ENCODE results near the gene PTGR3.

GRCh38 chr18:75167759-75168618 is 41.0 kb downstream of the PTGR3 start:
- no peak for TF ChIP-seq POLR2A (IDR thresholded peaks at IDR 0.05)
- TF ChIP-seq, protein P1, sequence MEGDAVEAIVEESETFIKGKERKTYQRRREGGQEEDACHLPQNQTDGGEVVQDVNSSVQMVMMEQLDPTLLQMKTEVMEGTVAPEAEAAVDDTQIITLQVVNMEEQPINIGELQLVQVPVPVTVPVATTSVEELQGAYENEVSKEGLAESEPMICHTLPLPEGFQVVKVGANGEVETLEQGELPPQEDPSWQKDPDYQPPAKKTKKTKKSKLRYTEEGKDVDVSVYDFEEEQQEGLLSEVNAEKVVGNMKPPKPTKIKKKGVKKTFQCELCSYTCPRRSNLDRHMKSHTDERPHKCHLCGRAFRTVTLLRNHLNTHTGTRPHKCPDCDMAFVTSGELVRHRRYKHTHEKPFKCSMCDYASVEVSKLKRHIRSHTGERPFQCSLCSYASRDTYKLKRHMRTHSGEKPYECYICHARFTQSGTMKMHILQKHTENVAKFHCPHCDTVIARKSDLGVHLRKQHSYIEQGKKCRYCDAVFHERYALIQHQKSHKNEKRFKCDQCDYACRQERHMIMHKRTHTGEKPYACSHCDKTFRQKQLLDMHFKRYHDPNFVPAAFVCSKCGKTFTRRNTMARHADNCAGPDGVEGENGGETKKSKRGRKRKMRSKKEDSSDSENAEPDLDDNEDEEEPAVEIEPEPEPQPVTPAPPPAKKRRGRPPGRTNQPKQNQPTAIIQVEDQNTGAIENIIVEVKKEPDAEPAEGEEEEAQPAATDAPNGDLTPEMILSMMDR (IDR thresholded peaks at IDR 0.05), result no peak

Data from esophagus squamous epithelium (tissue), 4 donors.